Keratinocyte (primary cell): ENCODE measurements around the gene RAB35. TPM values are rescaled to one million over a fixed set of nuclear protein-coding genes. Genes with fewer than 3 reads are reported as not detected.

Source experiments
- DNase-seq: peaks from one replicate; pipeline ENCODE4 v3.0.0-alpha.2; 2011; ENCODE audit warnings: low read depth, missing footprints, low spot score
- FAIRE-seq: peaks from 2 replicates; lab custom pipeline; 2011; peaks lifted over from hg19 to GRCh38; lab: Jason Lieb, UNC
- H2AFZ ChIP-seq: 2 replicates; pipeline ENCODE4 v1.6.0; 2012; ENCODE audit warnings: low read length, control low read depth, inconsistent platforms; ENCODE audit not compliant: control insufficient read depth
- H3K27ac ChIP-seq: 2 replicates; pipeline ENCODE4 v1.5.1; 2011; ENCODE audit warnings: low read length; ENCODE audit not compliant: control insufficient read depth, insufficient read depth
- H3K27me3 ChIP-seq: 3 replicates; pipeline ENCODE4 v1.6.0; 2011; ENCODE audit warnings: low read length; ENCODE audit not compliant: control insufficient read depth, insufficient read depth; ENCODE audit errors: extremely low read depth
- H3K36me3 ChIP-seq, 2 experiments: 2 replicates in 1 of 2; 3 replicates in 1 of 2; pipeline ENCODE4 v1.5.1; 2011; ENCODE audit warnings: low read length in 2 of 2, mild to moderate bottlenecking in 1 of 2; ENCODE audit not compliant: control insufficient read depth in 2 of 2, insufficient read depth in 2 of 2; ENCODE audit errors: extremely low read depth in 1 of 2
- H3K4me1 ChIP-seq: 3 replicates; pipeline ENCODE4 v1.5.1; 2011; ENCODE audit warnings: low read length; ENCODE audit not compliant: control insufficient read depth, insufficient read depth; ENCODE audit errors: extremely low read depth
- H3K4me2 ChIP-seq: 3 replicates; pipeline ENCODE4 v1.6.0; 2011; ENCODE audit warnings: low read depth, low read length; ENCODE audit not compliant: control insufficient read depth, insufficient read depth; ENCODE audit errors: extremely low read depth
- H3K4me3 ChIP-seq, 3 experiments: fragments of 200-600 bp in 1 of 3; sonication (generic) in 1 of 3; 2 replicates in 2 of 3; 3 replicates in 1 of 3; pipeline ENCODE4 v1.5.1; 2011 to 2016; ENCODE audit warnings: low read length in 3 of 3, mild to moderate bottlenecking in 3 of 3, control low read depth in 2 of 3, inconsistent platforms in 1 of 3, low read depth in 1 of 3, mixed read lengths in 1 of 3, mixed run types in 1 of 3, moderate library complexity in 1 of 3; ENCODE audit not compliant: control insufficient read depth in 2 of 3, insufficient read depth in 2 of 3; ENCODE audit errors: extremely low read depth in 1 of 3
- H3K79me2 ChIP-seq: 2 replicates; pipeline ENCODE4 v1.6.0; 2012; ENCODE audit warnings: low read length; ENCODE audit not compliant: control insufficient read depth, insufficient read depth
- H3K9ac ChIP-seq: 3 replicates; pipeline ENCODE4 v1.6.0; 2011; ENCODE audit warnings: low read length; ENCODE audit not compliant: control insufficient read depth, insufficient read depth; ENCODE audit errors: extremely low read depth
- H3K9me1 ChIP-seq: 3 replicates; pipeline ENCODE4 v1.6.0; 2011; ENCODE audit warnings: low read length; ENCODE audit not compliant: control insufficient read depth, insufficient read depth; ENCODE audit errors: extremely low read depth
- H3K9me3 ChIP-seq: 2 replicates; pipeline ENCODE4 v1.5.1; 2012; ENCODE audit warnings: low read depth, low read length; ENCODE audit not compliant: control insufficient read depth
- H4K20me1 ChIP-seq: 3 replicates; pipeline ENCODE4 v1.6.0; 2011; ENCODE audit warnings: low read length; ENCODE audit not compliant: control insufficient read depth, insufficient read depth; ENCODE audit errors: extremely low read depth
- EZH2 ChIP-seq: IDR thresholded peaks from one replicate; pipeline ENCODE4 v1.6.1; 2012; ENCODE audit warnings: inconsistent platforms, mild to moderate bottlenecking, low read length, moderate library complexity
- dilution Hi-C: fragments of 300-500 bp; cut with MboI; formaldehyde crosslinking; loops from one replicate; pipeline ENCODE4 v1.7.0; 2020; ENCODE audit warnings: low sequenced_read_pairs; ENCODE audit not compliant: extremely low pct_ligation_motif_present
- polyA plus RNA-seq, 5 experiments: library from polyadenylated mRNA; depleted of rRNA in 3 of 5; stranded (reverse) in 3 of 5; stranded (forward) in 1 of 5; unstranded in 1 of 5; fragments of >200 nt; gene quantifications; 1 replicate in 1 of 5; 2 replicates in 3 of 5; 3 replicates in 1 of 5; pipeline versions ENCODE4 v1.2.1 to v1.2.3, GENCODE V29; 2011 to 2012; ENCODE audit warnings: missing spikeins in 2 of 5, low read depth in 1 of 5, low replicate concordance in 1 of 5
- TF ChIP-seq, protein P1 (sequence below), 3 experiments: IDR thresholded peaks in 1 of 3; conservative IDR thresholded peaks in 1 of 3; optimal IDR thresholded peaks in 1 of 3; 2 replicates in 2 of 3; 3 replicates in 1 of 3; pipeline versions ENCODE3 to v1.5.1; 2011; ENCODE audit warnings: low read length in 3 of 3, mild to moderate bottlenecking in 3 of 3, moderate library complexity in 2 of 3, control low read depth in 1 of 3, inconsistent platforms in 1 of 3; ENCODE audit not compliant: insufficient read depth in 2 of 3; ENCODE audit errors: extremely low read depth in 1 of 3

RAB35 gene
- polyA plus RNA-seq, 1 donor (not counting 4 experiments of a cell fraction or from before 2014, with no cell fraction given): 68.4 TPM

GRCh38 chr12:120077260-120077659, 39.3 kb downstream of the RAB35 start:
- no peak overlapping the region for H3K9ac ChIP-seq
- no peaks in the 10 kb centered on the region for H3K79me2 ChIP-seq
- DNase-seq (no peak), FAIRE-seq (no peak)
- no peaks in the 10 kb centered on the region for H3K9me1 ChIP-seq
- no peak overlapping the region for H3K27ac ChIP-seq
- peaks cover 18% of the 10 kb centered on the region for H3K4me1 ChIP-seq
- no peaks in the 10 kb centered on the region for H3K36me3 ChIP-seq
- no peak overlapping the region for H3K4me2 ChIP-seq
- no peak for TF ChIP-seq EZH2
- no peak overlapping the region for H3K4me3 ChIP-seq
- H3K9me3 ChIP-seq: no peaks in the 10 kb centered on the region
- dilution Hi-C loops: no loop called here
- H3K27me3 ChIP-seq: no peaks in the 10 kb centered on the region
- no peaks in the 10 kb centered on the region for H4K20me1 ChIP-seq
- H2AFZ ChIP-seq: no peak overlapping the region

DNA sequence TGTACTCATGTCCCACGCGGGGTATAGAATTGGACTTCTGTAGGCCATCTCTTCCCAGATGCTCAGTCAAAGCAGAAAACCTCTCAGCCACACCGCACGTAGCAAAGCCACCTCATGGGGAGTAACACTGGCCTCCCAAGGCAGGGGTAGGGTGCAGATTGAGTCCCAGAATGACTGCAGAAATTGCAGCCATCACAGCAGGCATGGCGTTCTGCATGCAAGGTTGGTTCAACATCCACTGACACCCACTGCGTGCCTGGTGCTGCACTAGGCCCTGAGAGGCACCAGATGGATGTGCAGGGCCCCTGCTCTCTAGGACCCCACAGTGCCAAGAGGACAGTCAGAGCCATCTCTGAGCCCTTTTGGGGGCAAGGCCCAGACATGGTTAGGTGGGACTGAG, 39.9 kb downstream of the RAB35 start:
- Histone ChIP-seq H3K79me2 (no peaks in the 10 kb centered on the region), H4K20me1 (no peaks in the 10 kb centered on the region), H2AFZ (no peak overlapping the region), H3K9me1 (no peaks in the 10 kb centered on the region), H3K27ac (no peak overlapping the region), H3K36me3 (no peaks in the 10 kb centered on the region), H3K4me1 (peaks cover 18% of the 10 kb centered on the region), H3K9ac (no peak overlapping the region), H3K9me3 (no peaks in the 10 kb centered on the region), H3K4me2 (no peak overlapping the region), H3K4me3 (no peak overlapping the region), H3K27me3 (no peaks in the 10 kb centered on the region)
- no peak for FAIRE-seq
- TF ChIP-seq, protein P1, sequence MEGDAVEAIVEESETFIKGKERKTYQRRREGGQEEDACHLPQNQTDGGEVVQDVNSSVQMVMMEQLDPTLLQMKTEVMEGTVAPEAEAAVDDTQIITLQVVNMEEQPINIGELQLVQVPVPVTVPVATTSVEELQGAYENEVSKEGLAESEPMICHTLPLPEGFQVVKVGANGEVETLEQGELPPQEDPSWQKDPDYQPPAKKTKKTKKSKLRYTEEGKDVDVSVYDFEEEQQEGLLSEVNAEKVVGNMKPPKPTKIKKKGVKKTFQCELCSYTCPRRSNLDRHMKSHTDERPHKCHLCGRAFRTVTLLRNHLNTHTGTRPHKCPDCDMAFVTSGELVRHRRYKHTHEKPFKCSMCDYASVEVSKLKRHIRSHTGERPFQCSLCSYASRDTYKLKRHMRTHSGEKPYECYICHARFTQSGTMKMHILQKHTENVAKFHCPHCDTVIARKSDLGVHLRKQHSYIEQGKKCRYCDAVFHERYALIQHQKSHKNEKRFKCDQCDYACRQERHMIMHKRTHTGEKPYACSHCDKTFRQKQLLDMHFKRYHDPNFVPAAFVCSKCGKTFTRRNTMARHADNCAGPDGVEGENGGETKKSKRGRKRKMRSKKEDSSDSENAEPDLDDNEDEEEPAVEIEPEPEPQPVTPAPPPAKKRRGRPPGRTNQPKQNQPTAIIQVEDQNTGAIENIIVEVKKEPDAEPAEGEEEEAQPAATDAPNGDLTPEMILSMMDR (optimal IDR thresholded peaks at IDR 0.05 in 1 of 3, IDR thresholded peaks at IDR 0.05 in 1 of 3, conservative IDR thresholded peaks at IDR 0.05 in 1 of 3; ENCODE audit: extremely low read depth in 1 of 3, insufficient read depth in 2 of 3, low read length in 3 of 3): no peak
- no peak for TF ChIP-seq EZH2
- DNase-seq: no peak
- dilution Hi-C loops: no loop called here

DNA sequence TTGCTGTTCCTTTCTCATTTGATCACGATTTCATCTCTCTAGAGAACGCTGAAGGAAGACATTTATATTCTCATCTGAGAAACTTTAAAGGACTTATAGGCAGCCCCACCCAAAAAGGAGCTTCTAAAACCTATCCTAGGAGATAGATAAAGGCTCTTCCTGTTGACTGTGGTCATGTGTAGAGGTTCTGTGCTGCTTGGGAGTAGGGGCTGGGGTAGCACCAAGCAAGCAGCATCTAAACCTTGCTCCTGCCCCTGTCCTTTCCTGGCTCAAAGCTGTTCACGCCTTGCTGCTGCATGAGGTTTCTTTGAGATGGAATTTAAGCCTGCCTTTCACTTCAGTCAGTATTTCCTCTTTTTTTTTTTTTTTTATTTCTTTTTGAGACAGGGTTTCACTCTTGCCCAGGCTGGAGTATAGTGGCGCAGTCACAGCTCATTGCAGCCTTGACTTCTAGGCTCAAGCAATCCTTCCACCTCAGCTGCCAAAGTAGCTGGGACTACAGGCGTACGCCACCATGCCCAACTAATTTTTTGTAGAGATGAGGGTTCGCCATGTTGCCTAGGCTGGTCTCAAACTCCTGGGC, 41.4 kb downstream of the RAB35 start:
- Histone ChIP-seq H3K9me1 (no peaks in the 10 kb centered on the region), H3K4me3 (no peak overlapping the region), H3K9ac (no peak overlapping the region), H3K79me2 (no peaks in the 10 kb centered on the region), H4K20me1 (no peaks in the 10 kb centered on the region), H3K27ac (no peak overlapping the region), H3K4me1 (peaks cover 16% of the 10 kb centered on the region), H3K27me3 (no peaks in the 10 kb centered on the region), H3K9me3 (no peaks in the 10 kb centered on the region), H2AFZ (no peak overlapping the region), H3K4me2 (no peak overlapping the region), H3K36me3 (no peaks in the 10 kb centered on the region)
- no peak for TF ChIP-seq EZH2
- TF ChIP-seq, protein P1 (optimal IDR thresholded peaks at IDR 0.05 in 1 of 3, IDR thresholded peaks at IDR 0.05 in 1 of 3, conservative IDR thresholded peaks at IDR 0.05 in 1 of 3; ENCODE audit: extremely low read depth in 1 of 3, insufficient read depth in 2 of 3, low read length in 3 of 3): no peak
- FAIRE-seq (no peak), DNase-seq (no peak)
- dilution Hi-C loops: no loop called here
